GM12875 (cell line): ENCODE measurements around the gene SHISA6.

Source experiments
- H3K4me3 ChIP-seq: one replicate; pipeline ENCODE4 v1.5.1; 2011; ENCODE audit warnings: low read depth, low read length, control low read depth
- CTCF ChIP-seq: IDR thresholded peaks from 2 replicates; pipeline ENCODE4 v1.5.1; 2011; ENCODE audit warnings: low read depth, mild to moderate bottlenecking, control low read depth, inconsistent platforms, low read length, moderate library complexity, borderline replicate concordance; ENCODE audit not compliant: insufficient read depth

The SHISA6 gene

GRCh38 chr17:11336290-11336689 is 95.3 kb downstream of the SHISA6 start:
- H3K4me3 ChIP-seq, result no peak overlapping the region
- no peak for TF ChIP-seq CTCF

- H3K4me3 ChIP-seq, result no peak overlapping the region
- no peak for TF ChIP-seq CTCF
Observed at GRCh38 chr17:11340803-11341202, 99.8 kb downstream of the SHISA6 start.

GRCh38 chr17:11342138-11342537 is 101.1 kb downstream of the SHISA6 start:
- H3K4me3 ChIP-seq, result no peak overlapping the region
- TF ChIP-seq CTCF, result no peak

GRCh38 chr17:11349106-11349505 is 108.1 kb downstream of the SHISA6 start:
- no peak for TF ChIP-seq CTCF

GRCh38 chr17:11351479-11351878 is 110.5 kb downstream of the SHISA6 start:
- no peak for TF ChIP-seq CTCF
- no peak overlapping the region for H3K4me3 ChIP-seq

More at GRCh38 chr17:11349106-11349505, 108.1 kb downstream of the SHISA6 start:
- no peak overlapping the region for H3K4me3 ChIP-seq

- no peak for TF ChIP-seq CTCF
- H3K4me3 ChIP-seq, result no peak overlapping the region
Observed at GRCh38 chr17:11353601-11354000, 112.6 kb downstream of the SHISA6 start.

GRCh38 chr17:11356371-11356770 is 115.4 kb downstream of the SHISA6 start:
- no peak overlapping the region for H3K4me3 ChIP-seq
- TF ChIP-seq CTCF, result no peak
